ENCODE data around the gene HCLS1.
"Not testable (repeated sequence)": the region's sequence is repeated elsewhere in the genome, so short reads cannot be mapped to it uniquely, and the experiment has no call there.

HCLS1 gene

GRCh38 chr3:121654493-121655385, 6.0 kb downstream of the HCLS1 start:
- DNase-seq = no peak

DNA sequence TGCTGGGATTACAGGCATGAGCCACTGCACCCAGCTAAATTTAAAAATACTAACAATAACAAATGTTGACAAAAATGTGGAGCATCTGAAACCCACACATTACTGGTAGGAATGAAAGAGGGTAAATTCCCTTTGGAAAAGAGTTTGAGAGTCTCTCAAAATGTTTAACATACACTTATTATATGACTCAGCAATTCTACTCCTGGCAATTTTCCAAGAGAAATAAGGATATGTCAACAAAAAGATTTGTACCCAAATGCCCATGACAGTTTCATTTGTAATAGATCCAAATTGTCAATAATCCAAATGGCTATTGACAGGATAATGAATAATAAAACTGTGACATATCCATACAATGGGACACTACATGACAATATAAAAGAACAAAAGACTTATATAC, 9.0 kb downstream of the HCLS1 start:
- DNase-seq = no peak

GRCh38 chr3:121649645-121650044, 11.1 kb downstream of the HCLS1 start:
- no peak for DNase-seq

DNA sequence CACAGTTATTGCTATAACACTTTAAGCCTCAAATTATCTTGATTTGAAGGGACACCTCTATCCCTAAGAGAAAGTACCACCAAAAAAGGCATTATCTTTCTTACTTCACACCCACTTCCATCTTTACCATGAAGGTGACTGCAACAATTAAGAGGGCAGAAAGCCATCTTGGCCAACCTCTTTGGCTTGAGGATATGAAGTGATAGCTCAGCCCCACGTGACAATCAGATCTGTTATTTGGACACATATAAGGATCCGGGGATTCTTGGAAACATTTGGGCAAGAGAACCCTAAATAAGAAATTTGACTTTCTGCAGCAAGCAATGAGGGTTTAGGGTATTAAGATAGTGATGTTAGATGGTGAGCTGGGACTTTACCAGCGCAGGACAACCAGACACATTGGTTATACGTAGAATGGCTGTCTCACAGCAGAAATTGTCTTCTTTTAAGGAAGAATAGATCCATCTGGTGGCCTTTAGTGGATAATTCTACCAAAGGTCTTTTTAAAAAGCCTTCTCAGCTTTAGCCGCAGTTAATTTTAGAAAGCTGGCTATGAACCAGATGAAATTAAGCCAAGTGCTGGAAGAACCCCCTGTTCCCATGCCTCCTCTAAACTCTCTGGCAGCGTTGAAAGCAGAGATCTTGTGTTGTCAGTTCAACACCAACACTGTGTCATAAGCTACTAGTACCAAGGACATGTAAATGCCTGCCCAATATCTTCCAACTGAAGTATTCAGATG, 12.3 kb downstream of the HCLS1 start:
- DNase-seq = peak in 1 of 14 donors; percentile 19

DNA sequence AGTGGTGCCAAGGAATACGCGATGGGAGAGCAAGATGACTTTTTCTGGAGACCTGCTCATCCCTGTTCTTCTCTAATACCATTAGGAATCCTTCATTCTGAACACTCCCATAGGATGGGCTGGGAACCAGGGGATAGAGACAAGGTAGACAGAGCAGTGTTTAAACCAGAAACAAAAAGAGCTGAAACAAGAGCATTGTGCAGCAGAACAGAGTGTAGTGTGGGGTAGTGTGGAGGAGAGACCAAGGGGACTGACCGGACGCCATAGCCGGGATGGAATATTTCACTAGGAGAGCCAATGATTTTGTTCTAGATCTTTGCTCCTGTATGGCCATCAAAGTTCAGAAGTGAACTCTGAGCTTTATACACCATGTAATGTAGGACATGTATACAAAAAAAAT, 15.6 kb downstream of the HCLS1 start:
- DNase-seq = no peak

DNA sequence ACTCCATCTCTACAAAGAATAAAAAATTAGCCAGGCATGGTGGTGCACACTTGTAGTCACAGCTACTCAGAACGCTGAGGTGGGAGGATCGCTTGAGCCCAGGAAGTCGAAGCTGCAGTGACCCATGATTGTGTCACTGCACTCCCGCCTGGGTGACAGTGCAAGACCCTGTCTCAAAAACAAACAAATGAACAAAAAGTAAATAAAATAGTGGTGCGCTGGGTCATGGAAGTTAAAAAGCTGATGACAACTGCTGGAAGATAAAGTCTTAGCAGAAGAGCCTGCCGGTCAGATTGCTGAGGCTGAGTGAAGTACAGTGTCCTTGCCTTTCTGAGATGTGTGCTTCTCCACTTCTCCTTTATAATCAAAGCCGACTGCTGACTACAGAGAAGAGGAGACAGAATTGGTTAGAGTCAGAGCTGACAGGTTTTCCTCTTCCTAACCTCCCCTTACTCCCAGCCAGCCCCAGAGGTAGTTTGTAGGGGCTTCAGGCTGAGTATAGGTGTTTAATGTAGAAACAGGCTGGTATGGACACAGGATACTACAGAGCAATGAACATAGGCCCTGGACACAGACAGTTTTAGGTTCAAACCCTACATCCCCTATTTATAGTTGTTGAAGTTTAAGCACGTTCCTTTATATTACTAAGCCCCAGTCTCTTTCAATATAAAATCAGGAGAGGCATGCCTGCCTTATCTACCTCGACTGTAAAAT, 17.9 kb downstream of the HCLS1 start:
- DNase-seq = no peak

- no peak for DNase-seq
Observed at GRCh38 chr3:121641127-121641526, 19.6 kb downstream of the HCLS1 start.

- no peak for DNase-seq
Observed at GRCh38 chr3:121637922-121638321, 22.8 kb downstream of the HCLS1 start.

DNA sequence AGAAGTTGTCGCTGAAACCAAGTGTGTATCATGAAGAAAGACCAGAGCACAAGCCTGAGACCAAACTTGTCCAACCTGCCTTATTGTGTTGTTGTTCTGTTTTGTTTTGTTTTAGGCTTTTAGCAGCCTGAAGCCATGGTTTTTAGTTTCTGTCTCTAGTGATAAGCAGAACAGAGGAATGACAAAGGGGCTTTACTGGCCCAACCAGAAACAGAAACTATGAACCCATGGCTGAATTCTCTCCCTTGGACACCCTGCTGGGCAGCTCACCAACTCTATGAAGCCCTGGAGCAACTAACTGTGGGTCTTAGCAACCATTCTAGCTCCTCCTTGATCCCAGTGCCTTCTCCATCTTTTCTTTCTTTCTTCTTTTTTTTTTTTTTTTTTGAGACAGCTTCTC, 30.3 kb downstream of the HCLS1 start:
- DNase-seq = no peak

DNA sequence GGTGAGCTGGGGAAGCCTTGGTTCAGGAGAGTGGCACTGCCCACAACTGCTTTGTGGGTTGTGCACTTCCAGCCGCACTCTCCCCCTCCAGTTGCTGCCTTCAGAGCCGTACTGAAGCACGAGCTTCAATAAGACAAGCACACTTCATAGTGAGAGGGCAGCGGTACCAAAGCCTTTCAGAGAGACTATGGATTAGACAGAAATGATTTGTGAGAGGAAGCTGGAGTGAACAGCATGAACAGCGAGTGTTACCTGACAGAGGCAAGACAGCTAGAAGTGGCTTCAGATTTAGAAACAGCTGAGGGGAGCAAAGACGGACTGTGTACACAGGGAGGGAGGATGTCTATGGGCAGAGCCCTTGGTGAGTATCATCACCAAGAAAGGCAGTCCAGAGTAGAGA, 31.1 kb downstream of the HCLS1 start:
- no peak for DNase-seq

DNA sequence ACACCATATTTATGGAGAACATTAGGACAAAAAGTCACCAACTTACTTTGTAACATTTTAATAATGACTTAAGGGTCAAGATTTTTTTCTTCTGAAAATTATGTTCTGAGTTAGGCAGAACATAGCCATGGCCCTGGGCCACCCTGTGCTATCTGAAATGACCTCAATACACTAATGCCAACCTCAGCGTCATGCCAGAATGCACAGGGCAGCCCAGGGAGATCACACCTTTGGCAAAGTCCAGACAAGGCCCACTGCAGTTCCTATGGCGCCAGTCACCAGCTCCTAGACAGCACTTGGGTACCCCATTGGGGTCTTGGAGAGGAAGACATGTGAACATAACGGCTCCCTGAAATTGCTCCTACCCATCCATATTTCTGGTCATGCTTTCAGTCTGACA, 33.1 kb downstream of the HCLS1 start:
- no peak for DNase-seq

GRCh38 chr3:121627211-121627610, 33.5 kb downstream of the HCLS1 start:
- no peak for DNase-seq

GRCh38 chr3:121626495-121626894, 34.2 kb downstream of the HCLS1 start:
- no peak for DNase-seq

DNA sequence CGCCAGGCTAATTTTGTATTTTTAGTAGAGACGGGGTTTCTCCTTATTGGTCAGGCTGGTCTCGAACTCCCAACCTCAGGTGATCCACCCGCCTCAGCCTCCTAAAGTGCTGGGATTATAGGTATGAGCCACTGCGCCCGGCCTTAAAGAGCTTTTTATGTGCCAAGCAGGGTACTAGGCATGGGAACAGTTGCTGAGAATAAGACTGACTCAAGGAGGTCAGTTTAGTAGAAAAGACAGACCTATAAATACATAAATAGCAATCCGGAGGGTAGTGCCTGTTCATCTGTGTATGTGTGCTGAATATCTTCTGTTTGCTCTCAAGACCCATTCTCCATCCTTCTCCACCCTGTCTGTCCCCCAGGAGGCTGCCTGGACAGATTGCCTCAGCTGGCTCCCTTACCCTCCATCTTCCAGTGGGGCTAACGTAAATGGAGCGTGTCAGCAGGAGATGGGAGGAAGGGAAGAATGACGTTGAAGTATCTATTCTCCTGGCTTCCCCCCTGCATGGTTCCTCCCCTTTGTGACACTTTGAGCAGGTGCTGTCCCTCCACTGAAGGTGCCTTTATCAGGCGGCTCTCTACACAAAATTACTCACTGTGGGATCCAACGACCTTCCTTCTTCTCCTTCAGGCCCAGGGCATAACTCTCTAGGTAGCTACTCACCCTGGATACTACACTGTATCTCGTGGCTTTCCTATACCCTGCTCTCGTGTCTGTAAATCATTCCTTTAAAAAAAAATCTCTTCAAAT, 36.4 kb downstream of the HCLS1 start:
- no peak for DNase-seq

DNA sequence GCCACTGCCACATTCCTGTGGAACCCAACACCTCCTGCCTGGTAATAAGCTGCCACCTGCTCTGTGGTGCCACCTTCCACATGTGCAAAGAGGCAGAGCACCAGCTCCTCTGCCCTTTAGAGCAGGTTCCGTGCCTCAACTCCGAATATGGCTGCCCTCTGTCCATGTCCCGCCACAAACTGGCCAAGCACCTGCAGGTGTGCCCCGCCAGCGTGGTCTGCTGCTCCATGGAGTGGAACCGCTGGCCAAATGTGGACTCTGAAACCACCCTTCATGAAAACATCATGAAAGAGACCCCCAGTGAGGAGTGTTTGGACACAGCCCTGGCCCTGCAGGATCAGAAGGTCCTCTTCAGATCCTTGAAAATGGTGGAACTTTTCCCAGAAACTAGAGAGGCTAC, 39.2 kb downstream of the HCLS1 start:
- DNase-seq = no peak

DNA sequence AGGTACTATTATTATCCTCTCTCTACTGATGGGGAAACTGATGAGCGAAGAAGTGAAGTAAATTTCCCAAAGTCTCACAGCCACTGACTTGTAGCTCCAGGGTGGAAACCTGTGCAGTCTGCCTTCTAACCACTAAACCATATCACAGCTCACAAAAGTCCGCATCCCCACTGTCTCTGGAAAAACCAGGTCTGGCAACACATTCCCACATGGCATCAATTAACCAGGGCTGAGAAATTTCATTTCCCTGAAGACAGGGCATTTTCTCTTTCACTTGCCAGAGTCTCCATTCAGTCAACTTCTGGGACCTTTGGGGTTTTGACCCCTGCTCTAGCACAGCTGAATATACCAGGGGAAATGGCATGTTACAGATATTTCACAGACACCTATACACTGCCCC, 41.0 kb downstream of the HCLS1 start:
- DNase-seq = no peak

DNA sequence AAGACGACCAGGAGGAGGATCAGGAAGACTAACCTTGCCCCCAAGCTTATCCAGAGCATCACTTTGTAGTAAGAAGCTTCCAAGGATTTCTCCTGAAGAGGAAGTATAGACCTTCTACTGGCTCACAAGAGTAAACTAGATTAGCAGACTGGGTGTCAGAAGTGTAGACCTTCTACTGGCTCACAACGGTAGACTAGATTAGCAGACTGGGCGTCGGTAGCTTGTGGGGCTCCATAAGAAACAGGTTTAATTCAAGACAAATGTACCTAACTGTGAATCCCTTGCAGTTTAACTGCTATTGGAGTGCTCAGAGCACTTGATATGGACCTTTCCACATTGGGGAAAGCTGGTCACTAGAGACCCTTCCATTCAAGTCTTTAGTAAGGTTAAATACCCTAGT, 54.6 kb downstream of the HCLS1 start:
- no peak for DNase-seq

DNA sequence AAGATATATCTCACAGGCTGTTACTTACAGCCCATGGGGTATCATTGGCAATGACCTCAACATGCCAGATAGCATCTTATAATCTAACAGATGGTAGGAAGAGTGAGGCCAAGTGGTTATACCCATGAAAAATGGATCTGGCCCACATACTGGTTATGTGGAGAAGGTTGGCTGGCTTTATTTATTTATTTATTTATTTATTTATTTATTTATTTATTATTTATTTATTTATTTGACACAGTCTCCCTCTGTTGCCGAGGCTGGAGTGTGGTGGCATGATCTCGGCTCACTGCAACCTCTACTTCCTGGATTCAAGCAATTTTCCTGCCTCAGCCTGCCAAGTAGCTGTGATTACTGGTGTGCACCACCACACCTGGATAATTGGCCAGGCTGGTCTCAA, 55.9 kb downstream of the HCLS1 start:
- no peak for DNase-seq

DNA sequence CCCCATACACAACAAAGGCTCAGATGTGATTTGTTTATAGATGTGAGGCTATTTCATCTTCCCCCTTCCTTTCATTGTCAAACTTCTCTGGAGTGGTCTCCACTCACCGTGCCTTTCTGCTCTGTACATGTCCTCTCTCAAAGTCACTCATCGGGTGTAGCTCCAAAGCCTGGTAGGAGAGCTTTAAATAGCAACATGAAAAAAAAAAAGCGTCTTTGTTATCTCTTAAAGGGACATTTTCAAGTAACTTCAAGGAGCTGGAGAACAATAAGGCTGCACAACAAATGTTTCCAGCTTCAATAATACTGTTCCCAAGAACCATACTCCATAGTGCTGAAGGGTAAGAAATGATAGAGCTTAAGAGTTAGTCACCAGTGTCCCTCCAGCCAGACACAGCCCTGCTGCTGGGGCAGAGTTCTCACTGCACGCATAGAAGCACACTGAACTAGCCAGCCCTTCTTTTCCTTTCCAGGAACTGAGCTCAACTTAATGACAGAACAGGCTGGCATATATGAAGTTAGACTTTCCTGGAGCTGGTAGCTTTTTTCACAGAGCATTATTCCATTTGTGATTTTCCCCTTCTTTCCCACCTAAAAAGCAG, 59.4 kb downstream of the HCLS1 start:
- DNase-seq = no peak

DNA sequence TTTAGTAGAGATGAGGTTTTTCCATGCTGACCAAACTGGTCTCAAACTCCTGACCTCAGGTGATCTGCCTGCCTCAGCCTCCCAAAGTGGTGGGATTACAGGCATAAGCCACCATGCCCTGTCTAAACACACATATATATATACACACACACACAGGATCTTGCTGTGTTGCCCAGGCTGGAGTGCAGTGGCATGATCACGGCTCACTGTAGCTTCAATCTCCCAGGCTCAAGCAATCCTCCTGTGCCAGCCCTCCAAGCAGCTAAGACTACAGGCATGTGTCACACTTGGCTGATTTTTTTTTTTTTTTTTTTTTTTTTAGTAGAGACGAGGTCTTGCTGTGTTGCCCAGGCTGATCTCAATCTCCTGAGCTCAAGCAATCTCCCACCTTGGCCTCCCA, 60.8 kb downstream of the HCLS1 start:
- not testable (repeated sequence) for DNase-seq

DNA sequence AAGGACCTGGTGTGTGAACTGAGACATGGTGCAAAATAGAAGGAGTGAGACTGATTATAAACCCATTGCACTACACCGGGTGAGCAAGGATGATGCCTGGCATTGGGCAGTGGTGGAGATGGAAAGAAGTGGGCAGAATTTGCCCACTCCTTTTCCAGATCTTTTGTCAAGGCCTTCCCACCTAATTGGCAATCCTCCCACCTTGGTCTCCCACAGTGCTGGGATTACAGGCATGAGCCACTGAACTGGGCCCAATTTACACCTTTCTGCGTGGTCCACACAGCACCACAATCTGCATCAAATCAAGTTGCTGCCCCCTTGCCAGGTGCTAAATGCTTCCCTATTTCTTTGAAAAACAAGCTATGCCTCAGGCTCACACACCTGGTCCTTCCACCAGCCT, 62.1 kb downstream of the HCLS1 start:
- DNase-seq = no peak

GRCh38 chr3:121595765-121596406, 64.8 kb downstream of the HCLS1 start:
- DNase-seq = no peak
